ENCODE results near the gene PAX8.

PAX8 gene

DNA sequence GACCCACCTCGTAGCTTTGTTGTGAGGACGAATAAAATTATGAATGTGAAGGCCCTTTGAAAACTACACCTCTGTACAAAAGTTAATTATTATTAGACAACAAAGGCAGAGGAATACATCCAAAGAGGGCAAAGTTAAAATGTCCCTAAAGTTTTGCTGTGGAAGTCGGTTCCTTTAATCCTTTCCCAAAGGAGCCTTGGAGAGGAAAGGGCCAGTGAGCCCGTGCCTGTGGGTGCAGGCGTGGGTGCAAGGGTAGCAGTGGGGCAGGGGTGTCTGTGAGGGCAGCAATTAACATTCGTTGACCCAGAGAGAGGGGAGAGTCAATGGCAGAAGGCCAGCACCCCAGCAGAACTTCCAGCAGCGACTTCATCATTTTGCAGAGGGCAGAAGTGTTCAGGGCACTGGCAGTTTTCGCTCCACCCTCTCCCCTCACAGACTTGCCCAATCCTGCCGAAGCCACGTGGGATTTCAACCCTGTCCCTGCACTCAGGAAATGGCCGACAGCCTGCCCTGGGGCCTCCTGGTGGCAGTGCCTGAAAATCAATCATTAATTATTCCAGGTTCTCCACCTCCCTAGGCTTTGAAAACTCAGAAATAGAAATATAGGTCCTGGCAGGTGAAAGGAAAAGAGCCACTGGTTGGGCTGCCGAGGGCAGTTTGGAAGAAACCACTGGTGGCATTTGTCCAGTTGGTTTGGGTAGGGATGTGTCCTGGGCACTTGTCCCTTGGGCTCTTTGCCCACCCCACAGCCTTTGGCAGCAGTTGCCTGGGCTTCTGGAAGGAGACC lies 4.2 kb upstream of the PAX8 start:
- H3K36me3 Mint-ChIP-seq, result no peaks in the 10 kb centered on the region
- no peaks in the 10 kb centered on the region for H3K9me3 Mint-ChIP-seq
- H3K4me3 Mint-ChIP-seq, result no peak overlapping the region
- CTCF ChIA-PET, result interaction anchor here (0.8 kb wide), 1 partner anchor 16 kb away, joined by 3 read pairs; no protein-coding TSS in a partner anchor
- no peak overlapping the region for H3K27ac Mint-ChIP-seq
- peaks cover 78% of the 10 kb centered on the region for H3K27me3 Mint-ChIP-seq
- no peaks in the 10 kb centered on the region for H3K4me1 Mint-ChIP-seq
- DNase-seq, result no peak

DNA sequence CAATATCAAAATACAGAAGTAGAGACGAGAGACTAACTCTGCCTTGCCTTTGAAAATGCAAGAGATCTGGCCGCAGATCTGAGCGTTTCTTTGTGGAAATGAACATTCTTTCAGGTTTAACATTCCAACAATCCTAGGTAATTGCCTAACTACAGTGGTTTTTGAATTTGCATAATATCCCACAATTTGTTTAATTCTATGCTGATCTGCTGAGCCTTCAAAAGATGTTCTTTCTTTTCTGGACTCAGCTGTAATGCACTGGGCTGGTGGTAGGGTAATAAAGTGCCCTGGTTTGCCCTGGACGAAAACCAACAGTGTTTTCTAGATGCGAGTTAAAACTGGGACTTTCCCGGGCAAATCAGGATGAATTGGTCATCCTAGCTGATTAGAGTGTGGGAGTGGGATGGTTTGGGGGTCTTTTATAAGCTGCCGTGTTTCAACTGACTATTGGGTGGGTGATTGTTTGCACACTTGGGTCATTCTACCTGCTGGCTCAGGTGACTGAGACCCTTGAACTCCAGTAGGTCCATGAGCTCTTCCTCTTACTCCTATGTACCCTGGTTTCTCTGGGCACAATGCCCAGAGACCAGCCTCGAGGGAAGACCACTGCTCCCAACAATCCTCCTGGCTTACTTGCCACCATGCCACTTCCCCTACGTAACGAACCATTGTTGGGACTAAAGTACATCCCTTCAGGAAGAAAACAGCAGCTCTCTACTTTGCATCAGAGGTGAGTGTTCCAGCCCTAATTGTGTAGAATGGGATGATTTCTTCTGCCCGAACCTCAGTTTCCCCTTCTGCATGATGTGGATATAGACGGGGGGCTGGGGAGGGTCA lies 3.4 kb upstream of the PAX8 start:
- Mint-ChIP-seq H3K4me3 (no peak overlapping the region), H3K36me3 (no peaks in the 10 kb centered on the region), H3K27me3 (peaks cover 78% of the 10 kb centered on the region), H3K27ac (no peak overlapping the region), H3K4me1 (peaks cover 3% of the 10 kb centered on the region), H3K9me3 (no peaks in the 10 kb centered on the region)
- DNase-seq, result no peak
- CTCF ChIA-PET, result interaction anchor here (0.8 kb wide), 1 partner anchor 15 kb away, joined by 3 read pairs; no protein-coding TSS in a partner anchor

DNA sequence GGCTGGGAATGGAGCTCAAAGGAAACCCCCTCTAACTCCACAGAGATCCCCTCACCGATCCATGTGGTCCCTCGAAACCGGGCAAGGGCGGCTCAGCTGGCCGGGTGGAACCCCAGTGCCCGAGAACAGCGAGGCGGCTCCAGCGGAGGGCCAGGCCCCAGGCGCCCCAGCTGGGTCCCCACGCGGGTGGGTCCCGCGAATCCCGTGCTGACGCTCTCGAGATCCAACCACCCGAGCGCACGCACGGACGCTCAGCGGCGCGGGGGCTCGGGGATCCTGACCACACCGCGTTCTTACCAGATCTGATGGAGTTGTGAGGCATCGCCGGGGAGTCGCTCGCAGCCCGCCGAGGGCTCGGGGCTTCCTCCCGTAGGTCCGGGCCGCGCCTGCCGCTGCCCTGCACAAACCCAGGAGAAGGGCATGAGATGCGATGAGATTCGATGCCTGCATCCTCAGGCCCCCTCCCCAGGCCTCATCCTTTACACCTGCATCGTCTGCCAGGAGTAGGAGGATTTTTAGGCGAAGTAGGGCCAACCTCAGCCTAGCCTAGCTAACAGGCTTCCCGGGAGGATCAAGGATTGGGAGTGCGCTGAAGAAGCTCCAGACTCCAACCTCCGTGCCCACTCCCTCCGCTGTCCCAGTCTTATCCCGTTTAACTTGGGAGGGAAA lies 514 bp downstream of the PAX8 start:
- DNase-seq, result no peak
- Mint-ChIP-seq H3K9me3 (no peaks in the 10 kb centered on the region), H3K27ac (no peak overlapping the region), H3K4me1 (peaks cover 23% of the 10 kb centered on the region), H3K4me3 (no peak overlapping the region), H3K27me3 (peaks cover 92% of the 10 kb centered on the region), H3K36me3 (no peaks in the 10 kb centered on the region)
- CTCF ChIA-PET, result no interaction called here

DNA sequence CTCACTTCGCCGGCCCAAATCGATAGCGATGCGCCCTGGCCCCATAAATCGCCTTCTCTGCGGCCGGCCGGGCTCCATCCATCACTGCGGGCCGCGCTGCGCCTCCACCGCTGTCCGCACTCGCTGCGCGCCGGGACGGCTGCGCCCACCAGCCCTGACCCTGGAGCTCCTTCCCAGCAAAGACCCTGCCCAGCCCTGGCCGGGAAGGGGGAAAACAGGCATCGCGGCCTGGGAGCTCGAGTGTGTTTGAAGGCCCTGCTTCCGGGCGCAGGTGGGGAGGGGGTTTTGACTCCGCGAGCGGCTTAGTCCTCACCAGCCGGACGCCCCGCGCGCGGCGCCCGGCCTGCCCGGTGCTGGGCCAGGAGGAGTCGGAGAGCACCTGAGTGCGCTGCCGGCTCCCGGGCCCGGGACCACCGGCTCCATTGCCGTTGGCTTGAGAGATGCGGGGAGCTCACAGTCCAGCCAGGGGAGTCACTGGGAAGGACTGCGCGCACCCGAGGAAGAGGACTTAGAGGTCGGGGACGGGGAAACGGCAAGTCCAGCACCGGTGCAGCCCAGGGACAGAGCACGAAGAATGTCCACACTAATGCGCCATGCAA lies 1.1 kb downstream of the PAX8 start:
- H3K4me3 Mint-ChIP-seq, result no peak overlapping the region
- DNase-seq, result no peak
- CTCF ChIA-PET, result no interaction called here
- no peaks in the 10 kb centered on the region for H3K36me3 Mint-ChIP-seq
- peaks cover 29% of the 10 kb centered on the region for H3K4me1 Mint-ChIP-seq
- H3K27me3 Mint-ChIP-seq, result peaks cover 93% of the 10 kb centered on the region
- H3K27ac Mint-ChIP-seq, result no peak overlapping the region
- H3K9me3 Mint-ChIP-seq, result no peaks in the 10 kb centered on the region

DNA sequence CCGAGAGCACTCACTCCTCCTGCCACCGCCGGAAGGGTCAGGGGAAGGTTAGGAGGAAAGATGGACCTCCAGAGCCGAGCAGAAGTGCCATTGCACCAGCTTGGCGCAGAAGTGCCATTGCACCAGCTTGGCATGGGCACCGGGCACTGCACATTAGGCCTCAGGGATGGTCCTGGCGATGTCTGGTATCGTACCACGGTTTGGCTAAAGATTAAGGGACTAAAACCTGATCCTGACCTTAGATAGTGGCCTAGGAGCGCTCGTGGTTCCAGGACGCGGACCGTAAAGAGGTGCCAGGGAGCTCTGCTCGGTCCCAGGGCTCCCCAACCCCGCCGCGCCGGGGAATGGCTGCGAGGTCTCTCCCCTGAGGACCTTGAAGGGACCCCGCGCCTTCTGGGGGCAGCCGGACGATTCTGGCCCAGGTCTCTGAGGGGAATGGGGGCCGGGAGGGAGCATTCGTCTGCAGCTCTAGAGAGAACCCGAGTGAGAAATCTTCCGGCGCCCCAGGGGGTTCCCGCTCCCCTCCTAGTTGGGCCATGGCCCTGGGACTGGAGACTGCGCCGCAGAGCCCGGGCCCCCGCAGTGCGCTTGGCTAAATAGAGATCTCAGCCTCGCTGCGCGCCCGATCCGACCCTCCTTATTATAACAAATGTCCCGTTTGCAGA lies 1.8 kb downstream of the PAX8 start:
- peaks cover 93% of the 10 kb centered on the region for H3K27me3 Mint-ChIP-seq
- no peak overlapping the region for H3K4me3 Mint-ChIP-seq
- H3K27ac Mint-ChIP-seq, result no peak overlapping the region
- H3K36me3 Mint-ChIP-seq, result no peaks in the 10 kb centered on the region
- no peak for DNase-seq
- CTCF ChIA-PET, result interaction anchor here (1.1 kb wide), 1 partner anchor 27 kb away, joined by 4 read pairs; no protein-coding TSS in a partner anchor
- peaks cover 31% of the 10 kb centered on the region for H3K4me1 Mint-ChIP-seq
- no peaks in the 10 kb centered on the region for H3K9me3 Mint-ChIP-seq

DNA sequence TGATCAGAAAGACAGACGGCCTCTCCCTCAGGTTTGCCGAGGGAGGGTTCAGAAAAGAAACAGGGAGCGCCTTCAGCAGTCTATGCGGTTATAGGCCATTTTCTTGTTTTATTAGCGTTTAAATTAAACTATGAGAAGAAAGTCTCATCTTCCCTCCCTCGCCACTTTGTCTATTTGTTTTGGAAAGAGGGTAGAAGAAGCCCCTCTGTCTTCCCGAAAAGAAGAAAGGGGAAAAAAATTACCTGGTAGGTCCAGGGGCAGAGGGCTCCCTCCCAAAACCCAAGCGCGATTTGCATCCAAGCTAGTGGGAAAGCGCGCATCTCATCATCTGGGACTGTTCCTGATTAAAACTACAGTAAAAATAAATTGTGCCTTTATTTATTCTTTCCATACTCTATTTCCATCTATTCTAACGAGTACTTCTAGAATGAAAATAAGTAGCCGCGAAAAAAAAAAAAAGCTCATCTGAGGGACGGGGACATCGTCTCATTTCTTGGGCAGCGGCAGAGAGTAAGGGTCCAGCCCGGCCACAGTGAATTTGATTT lies 2.4 kb downstream of the PAX8 start:
- H3K4me1 Mint-ChIP-seq, result peaks cover 31% of the 10 kb centered on the region
- CTCF ChIA-PET, result interaction anchor here (1.1 kb wide), 1 partner anchor 27 kb away, joined by 4 read pairs; no protein-coding TSS in a partner anchor
- DNase-seq, result no peak
- no peaks in the 10 kb centered on the region for H3K9me3 Mint-ChIP-seq
- no peak overlapping the region for H3K27ac Mint-ChIP-seq
- peaks cover 95% of the 10 kb centered on the region for H3K27me3 Mint-ChIP-seq
- H3K36me3 Mint-ChIP-seq, result no peaks in the 10 kb centered on the region
- no peak overlapping the region for H3K4me3 Mint-ChIP-seq

DNA sequence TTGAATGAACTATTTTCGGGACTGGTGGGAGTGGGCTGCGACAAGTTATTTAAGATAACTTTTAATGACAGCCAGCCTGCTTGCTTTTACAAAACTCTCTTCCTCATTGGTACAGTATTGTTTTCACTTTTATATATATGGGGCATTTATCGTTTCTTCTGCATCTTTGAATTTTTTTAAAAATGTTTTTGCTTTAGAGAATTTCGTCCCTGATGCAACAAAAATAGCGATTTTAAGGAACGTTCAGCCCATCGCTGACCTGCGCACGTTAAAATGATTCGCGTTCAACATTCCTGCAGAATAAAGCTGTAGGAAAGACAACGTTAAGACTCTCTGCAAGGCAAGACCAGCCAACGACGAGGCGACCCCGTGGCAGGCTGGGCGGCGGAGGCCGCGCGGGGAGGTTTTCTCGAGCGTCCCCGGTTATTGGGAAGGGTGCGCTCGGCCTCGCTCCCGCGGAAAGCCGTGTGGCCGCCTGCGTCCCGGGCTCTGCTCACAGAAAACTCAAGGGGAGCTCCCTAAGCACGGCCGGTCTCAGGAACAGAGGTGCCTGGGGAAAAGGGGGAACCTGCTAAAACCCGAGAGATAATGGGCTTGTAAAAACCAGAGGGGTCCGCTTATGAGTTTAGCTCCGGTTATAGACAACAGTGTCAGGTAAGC lies 3.0 kb downstream of the PAX8 start:
- Mint-ChIP-seq H3K27me3 (peaks cover 95% of the 10 kb centered on the region), H3K27ac (no peak overlapping the region), H3K9me3 (no peaks in the 10 kb centered on the region), H3K4me1 (peaks cover 31% of the 10 kb centered on the region), H3K4me3 (no peak overlapping the region), H3K36me3 (no peaks in the 10 kb centered on the region)
- DNase-seq, result no peak
- CTCF ChIA-PET, result interaction anchor here (1.1 kb wide), 1 partner anchor 26 kb away, joined by 4 read pairs; no protein-coding TSS in a partner anchor

DNA sequence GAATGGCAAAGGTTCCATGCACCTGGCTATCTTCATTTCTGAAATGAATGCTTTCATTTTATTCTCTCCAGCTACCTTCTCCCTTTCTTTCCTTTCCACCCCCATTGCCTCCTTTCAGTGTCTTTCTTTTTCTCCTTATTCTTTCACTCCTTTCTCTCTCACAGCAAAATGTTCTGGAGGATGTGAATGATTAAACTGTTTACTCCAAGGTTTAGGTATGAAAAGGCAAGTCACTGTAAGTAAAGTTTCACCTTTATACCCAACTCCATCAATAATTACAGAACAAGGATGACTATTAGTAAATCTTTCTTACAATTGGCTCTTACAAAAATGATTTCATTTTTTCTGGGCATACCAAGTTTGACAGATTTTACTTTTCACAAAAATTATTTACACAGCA lies 4.3 kb downstream of the PAX8 start:
- Mint-ChIP-seq H3K36me3 (no peaks in the 10 kb centered on the region), H3K4me3 (no peak overlapping the region), H3K4me1 (peaks cover 31% of the 10 kb centered on the region), H3K9me3 (no peaks in the 10 kb centered on the region), H3K27me3 (peaks cover 82% of the 10 kb centered on the region), H3K27ac (no peak overlapping the region)
- DNase-seq, result no peak
- CTCF ChIA-PET, result interaction anchor here (1.2 kb wide), 1 partner anchor 115 kb away, joined by 3 read pairs; no protein-coding TSS in a partner anchor

DNA sequence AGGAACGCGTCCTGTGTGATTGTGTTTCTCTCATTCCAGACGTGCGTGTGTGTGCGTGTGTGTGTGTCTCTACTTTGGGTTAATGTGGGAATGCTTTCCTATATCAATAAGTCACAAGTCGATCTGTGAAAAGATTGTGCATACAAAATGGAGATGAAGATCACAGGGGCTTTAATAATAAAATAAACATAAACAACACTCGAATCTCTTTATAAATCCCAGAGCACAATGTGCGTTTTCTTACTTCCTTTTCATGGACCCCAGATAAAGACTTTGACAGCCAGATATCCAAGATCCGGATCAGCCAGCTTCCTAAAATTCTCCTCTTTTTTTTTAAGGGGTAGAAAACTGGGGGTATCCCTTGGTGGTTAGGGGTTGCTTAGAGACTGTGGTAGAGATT lies 4.7 kb downstream of the PAX8 start:
- Mint-ChIP-seq H3K27me3 (peaks cover 78% of the 10 kb centered on the region), H3K4me1 (peaks cover 31% of the 10 kb centered on the region), H3K27ac (no peak overlapping the region), H3K36me3 (no peaks in the 10 kb centered on the region), H3K9me3 (no peaks in the 10 kb centered on the region), H3K4me3 (no peak overlapping the region)
- CTCF ChIA-PET, result interaction anchor here (1.0 to 1.2 kb wide), 2 partner anchors 70 to 116 kb away, joined by 3 read pairs; no protein-coding TSS in a partner anchor
- DNase-seq, result no peak

DNA sequence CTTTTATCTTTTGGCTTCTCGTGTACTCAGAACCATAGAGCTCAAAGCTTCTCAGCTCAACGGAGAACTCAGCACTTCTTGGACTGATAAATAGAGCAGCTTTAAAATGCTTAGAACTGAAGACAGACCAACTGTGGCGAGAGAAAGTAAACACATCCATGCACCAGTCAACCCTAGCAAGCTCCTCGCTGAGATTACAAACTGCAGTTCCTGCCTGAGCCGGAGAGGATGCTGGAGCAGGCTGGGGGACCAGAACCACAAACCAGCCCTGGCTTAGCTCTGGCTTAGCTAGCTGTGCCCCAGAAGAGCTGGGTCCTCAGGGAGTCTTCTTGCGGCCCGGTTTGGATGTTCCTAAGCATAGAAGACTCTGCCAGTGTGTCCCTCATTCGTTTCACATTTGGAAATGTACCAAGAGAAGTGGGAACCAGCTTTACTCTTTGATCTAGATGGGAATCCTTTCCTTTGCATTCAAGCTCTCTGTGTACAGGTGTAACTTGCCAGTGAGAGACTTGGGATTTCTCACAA lies 5.6 kb downstream of the PAX8 start:
- Mint-ChIP-seq H3K36me3 (peaks cover 2% of the 10 kb centered on the region), H3K4me3 (no peak overlapping the region), H3K9me3 (no peaks in the 10 kb centered on the region), H3K27ac (no peak overlapping the region), H3K27me3 (peaks cover 73% of the 10 kb centered on the region), H3K4me1 (peaks cover 31% of the 10 kb centered on the region)
- CTCF ChIA-PET, result interaction anchor here (0.8 to 1.5 kb wide), 5 partner anchors 18 to 117 kb away, joined by 3 to 5 read pairs (median 4); no protein-coding TSS in a partner anchor
- peak; percentile 56 for DNase-seq

DNA sequence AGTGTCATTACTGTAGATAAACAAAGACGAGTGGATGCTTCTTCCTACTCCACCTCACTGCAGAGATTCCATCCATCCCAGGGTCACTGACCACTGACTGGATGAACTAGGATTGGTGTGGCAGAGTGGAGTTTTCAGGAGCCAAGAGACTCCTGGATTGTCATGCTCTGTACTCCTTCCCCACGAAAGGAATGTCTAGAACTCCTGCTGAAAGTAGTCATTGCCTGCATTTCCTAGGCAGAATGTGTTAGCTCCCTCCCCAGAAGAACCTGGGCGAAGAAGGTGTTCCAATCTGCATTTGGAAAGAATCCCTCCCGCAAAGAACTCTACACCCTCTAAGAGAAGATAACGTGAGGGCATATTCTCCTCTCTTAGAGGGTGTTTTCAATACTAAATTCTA lies 6.2 kb downstream of the PAX8 start:
- DNase-seq, result no peak
- no peak overlapping the region for H3K4me3 Mint-ChIP-seq
- H3K36me3 Mint-ChIP-seq, result peaks cover 3% of the 10 kb centered on the region
- no peaks in the 10 kb centered on the region for H3K9me3 Mint-ChIP-seq
- CTCF ChIA-PET, result interaction anchor here (0.8 to 2.3 kb wide), 4 partner anchors 17 to 98 kb away, joined by 4 to 6 read pairs (median 4); no protein-coding TSS in a partner anchor
- H3K27me3 Mint-ChIP-seq, result peaks cover 66% of the 10 kb centered on the region
- no peak overlapping the region for H3K27ac Mint-ChIP-seq
- H3K4me1 Mint-ChIP-seq, result peaks cover 31% of the 10 kb centered on the region

DNA sequence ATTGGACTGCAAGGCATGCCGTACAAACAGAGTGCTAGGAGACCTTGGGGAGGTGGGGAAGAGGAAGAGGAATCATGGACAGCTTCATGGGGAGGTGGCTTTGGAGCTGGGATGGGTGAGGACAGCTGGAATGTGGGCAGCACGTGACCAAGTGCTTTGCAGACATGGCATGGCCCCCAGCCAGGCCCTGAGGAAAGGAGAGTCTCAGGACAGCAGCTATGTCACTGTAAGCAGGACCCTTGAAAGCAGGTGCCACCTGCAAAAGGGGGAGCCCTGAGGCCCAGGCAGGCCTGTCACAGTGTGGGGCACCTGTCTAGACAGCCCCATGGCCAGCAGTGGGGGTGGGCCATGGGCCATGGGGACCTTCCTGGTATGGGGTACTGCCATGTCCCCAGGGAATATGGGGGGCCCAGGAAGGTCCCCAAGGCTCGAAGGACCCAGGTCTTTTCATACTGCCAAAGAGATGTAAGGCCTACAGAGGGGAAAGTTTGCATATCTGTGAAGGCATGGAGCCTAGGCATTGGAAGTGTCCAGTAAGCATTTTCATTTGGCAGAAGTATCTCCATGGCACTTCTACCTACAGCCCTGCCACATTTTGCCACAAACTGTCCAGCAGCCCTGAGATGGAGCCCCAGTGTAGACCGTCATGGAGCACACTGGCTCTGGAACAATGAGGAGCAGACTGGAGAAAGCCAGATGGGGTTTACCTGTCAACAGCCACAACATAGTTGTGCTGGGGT lies 9.9 kb downstream of the PAX8 start:
- Mint-ChIP-seq H3K36me3 (peaks cover 3% of the 10 kb centered on the region), H3K27me3 (peaks cover 48% of the 10 kb centered on the region), H3K4me1 (peaks cover 10% of the 10 kb centered on the region), H3K9me3 (no peaks in the 10 kb centered on the region), H3K4me3 (no peak overlapping the region), H3K27ac (no peak overlapping the region)
- DNase-seq, result no peak
- CTCF ChIA-PET, result interaction anchor here (1.7 kb wide), 1 partner anchor 17 kb away, joined by 4 read pairs; no protein-coding TSS in a partner anchor

All from activated naive CD4-positive, alpha-beta T cell treated with anti-CD3 and anti-CD28 coated beads, Interleukin-2, amount 10 ng/mL, durations not matched to agents 7 days and 5 days (primary cell).